LNCaP clone FGC (cell line): ENCODE measurements around the gene ITGA11.

Experiments used
- DNase-seq: peaks from one replicate; pipeline ENCODE4 v3.0.0-alpha.2; 2011; ENCODE audit warnings: low read depth
- H3K4me3 ChIP-seq: 2 replicates; pipeline ENCODE4 v1.5.1; 2011; ENCODE audit warnings: mild to moderate bottlenecking, low read depth, low read length, control low read depth
- TF ChIP-seq, protein P1 (sequence below): IDR thresholded peaks from 2 replicates; pipeline ENCODE4 v1.5.1; 2012; ENCODE audit warnings: mild to moderate bottlenecking; ENCODE audit not compliant: control insufficient read depth, insufficient read depth; ENCODE audit errors: extremely low read depth

The ITGA11 gene

DNA sequence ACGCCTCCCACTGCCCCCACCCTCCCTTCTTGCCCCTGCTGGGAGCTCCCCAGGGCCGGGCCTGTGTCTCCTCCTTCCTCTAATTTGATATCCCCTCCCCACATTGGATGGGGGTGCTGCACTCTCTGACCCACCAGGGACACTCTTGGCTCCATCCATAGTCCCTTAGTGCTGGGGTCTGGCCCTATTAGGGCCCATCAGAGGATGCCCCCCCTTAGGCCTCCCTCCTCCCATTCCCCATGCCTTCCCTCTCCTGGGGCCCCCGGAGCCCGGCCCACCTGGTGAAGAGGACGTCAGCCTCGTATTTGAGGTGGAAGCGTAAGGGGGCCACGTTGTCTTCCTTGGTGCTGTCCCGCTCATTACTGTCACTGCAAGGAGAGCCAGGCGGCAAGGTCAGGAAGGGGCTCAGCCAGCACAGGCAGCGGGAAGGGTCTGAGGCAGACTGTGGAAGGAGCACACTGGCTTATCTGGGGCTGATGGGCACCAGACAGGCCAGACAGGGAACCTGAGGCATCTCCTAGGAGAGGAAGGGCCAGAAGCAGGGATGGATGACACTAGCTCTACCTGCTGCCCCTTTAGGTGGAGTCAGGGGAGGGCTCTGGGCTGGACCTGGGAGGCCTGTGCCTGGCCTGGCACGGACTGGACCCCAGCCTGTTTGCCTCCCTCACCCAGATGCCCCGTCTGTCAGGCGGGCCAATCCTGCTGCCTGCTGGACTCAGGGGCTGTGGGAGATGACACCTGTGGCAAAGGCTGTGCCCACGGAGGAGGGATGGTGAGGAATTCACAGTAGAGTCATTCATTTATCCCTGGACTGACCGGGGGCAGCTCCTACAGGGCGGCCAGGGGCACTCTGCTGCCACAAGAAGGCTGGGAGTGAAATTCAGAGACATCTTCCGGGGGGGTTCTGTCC, 118.2 kb downstream of the ITGA11 start:
- DNase-seq, result no peak
- TF ChIP-seq, protein P1, sequence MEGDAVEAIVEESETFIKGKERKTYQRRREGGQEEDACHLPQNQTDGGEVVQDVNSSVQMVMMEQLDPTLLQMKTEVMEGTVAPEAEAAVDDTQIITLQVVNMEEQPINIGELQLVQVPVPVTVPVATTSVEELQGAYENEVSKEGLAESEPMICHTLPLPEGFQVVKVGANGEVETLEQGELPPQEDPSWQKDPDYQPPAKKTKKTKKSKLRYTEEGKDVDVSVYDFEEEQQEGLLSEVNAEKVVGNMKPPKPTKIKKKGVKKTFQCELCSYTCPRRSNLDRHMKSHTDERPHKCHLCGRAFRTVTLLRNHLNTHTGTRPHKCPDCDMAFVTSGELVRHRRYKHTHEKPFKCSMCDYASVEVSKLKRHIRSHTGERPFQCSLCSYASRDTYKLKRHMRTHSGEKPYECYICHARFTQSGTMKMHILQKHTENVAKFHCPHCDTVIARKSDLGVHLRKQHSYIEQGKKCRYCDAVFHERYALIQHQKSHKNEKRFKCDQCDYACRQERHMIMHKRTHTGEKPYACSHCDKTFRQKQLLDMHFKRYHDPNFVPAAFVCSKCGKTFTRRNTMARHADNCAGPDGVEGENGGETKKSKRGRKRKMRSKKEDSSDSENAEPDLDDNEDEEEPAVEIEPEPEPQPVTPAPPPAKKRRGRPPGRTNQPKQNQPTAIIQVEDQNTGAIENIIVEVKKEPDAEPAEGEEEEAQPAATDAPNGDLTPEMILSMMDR, result no peak

DNA sequence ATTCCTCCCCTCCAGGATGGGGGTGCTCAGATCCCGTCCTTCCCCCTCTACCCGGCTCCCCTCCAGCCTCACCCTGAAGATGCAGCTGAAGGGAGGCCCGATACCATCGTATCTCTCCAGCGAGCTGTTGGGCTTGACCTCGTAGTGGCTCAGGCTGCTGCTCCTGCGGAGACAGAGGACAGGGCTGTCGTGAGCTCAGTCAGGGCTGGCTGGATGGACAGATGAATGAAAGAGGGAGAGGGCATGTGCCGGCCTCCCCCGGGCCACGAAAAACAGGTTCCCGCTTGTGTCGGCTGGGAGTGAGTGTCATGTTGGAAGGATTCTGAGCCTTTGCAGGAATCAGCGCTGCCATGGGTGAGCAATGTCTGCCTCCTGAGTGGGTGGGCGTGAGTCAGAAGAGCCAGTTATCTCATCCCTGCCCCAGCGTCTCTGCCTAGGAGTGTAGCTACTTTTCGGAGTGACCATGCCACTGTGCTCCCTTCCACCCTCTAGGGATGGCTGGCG, 119.2 kb downstream of the ITGA11 start:
- TF ChIP-seq, protein P1, result no peak
- no peak for DNase-seq
- H3K4me3 ChIP-seq, result no peak overlapping the region

More for the DNA sequence above, 118.2 kb downstream of the ITGA11 start:
- no peak overlapping the region for H3K4me3 ChIP-seq

DNA sequence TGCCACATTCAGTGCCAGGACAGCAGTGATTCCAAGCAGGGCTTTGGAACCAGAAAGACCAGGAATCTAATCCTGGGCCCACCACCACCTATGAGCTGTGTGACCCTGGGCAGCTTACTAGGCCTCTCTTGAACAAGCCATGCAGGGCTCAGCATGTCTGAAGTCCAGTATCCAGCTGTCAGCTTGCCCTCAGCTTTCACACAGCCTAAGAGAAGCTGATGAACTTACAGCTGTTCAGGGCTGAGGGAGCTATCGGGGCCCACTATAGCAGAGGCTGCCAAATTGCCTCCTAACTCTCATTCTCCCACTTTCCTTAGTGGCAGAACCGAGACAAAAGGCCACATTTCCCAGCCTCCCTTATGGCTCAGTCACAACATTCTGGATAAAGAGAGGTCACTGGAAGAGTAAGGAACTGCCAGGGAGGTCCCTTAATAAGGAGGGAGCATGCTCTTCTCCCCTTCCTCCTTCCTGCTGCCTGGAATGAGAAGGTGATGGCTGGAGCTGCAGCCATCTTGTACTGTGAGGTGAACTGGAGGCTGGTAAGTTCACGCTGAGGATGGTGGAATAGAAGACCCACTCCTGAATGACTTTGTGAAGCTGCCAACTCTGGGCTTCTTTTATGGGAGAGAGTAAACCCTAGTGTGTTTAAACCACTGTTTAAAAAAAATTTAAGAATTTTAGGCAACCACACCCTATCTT, 120.0 kb downstream of the ITGA11 start:
- no peak overlapping the region for H3K4me3 ChIP-seq
- DNase-seq, result no peak
- TF ChIP-seq, protein P1, result no peak

DNA sequence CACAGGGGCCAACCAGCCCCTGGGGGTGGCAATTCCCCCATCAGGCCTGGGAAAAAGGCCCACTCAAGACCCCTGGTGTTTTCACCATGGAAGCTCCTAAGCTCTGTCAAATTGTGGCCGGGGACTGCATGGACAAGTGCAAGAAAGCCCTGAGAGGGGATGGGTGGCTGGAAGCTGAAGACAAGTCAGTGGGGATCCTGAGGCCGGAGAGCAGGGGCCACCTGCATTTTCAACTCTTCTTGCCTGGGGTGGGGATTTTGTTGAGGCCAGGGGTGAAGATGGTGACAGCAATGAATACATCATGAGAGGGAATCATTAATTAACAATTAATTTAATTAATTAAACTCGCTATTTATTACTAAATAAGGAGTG, 120.5 kb downstream of the ITGA11 start:
- H3K4me3 ChIP-seq, result no peak overlapping the region
- TF ChIP-seq, protein P1, result no peak
- DNase-seq, result no peak

DNA sequence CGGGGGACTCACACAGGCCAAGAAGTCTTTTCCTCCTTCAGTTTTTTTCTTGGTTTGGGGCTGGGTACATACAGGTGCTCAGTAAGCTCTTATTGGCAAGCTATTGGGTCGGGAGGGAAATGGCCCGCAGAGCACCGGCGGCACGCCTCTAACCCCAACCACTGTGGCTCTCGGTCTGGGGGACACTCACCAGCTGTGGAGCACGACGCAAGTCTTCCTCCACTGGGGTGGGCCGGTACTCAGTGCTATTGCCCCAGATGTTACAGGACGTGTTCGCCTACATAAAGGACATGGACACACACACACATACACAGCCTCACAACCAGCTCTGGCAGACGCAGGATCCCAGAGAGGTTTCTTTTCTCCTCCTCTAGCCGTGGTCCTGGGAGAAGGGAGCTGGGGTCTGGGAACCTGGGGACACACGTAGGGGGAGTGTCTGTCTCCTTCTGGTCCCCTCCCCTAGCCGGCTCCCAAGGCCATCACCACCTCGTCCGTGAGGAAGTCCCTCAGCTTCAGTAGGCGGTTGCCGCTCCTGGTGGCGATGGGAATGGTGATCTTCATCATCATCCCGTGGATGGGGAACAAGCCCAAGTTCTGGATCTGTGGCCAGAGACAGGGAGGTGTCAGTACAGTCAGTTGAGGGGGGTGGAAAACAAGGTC, 121.0 kb downstream of the ITGA11 start:
- TF ChIP-seq, protein P1, result no peak

DNA sequence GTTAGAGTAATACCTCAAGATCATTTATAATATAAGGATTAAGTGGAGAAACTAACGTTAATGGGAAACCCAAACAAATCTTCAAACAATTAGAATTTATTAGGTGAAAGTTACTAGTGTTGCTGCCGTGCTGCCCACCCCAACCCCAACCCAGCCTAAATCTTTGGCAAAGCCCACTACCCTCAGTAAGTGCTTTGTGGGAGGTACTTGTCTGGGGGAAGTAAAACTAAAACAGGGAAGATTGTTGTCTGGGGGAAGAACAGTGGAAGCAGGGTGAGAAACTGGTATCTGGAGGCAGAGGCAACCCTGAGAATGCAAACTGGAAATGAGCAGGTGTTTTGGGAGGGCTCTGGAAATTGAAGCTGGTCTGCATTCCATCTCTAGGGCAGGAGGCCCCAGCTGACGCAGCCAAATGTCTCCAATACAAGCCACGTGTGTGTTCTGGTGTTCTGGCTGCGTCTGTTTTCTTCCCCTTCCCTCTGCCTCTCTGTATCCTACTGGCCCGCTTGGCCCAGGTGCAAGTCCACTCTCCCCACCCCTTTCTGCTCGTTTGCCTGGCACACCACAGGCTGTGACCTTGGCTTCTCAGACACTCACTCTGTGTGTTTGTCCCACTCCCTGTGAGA, 121.7 kb downstream of the ITGA11 start:
- DNase-seq, result no peak

More for the DNA sequence above, 121.0 kb downstream of the ITGA11 start:
- DNase-seq, result no peak
- H3K4me3 ChIP-seq, result no peak overlapping the region

More for the DNA sequence above, 121.7 kb downstream of the ITGA11 start:
- TF ChIP-seq, protein P1, result no peak
- H3K4me3 ChIP-seq, result no peak overlapping the region
